IPS-18c (cell line): ENCODE measurements around the gene TCF4.

ENCODE experiments used
- H3K4me3 ChIP-seq: 2 replicates; pipeline ENCODE4 v1.7.0; 2013; ENCODE audit warnings: low read depth, mild to moderate bottlenecking, low read length, moderate library complexity; ENCODE audit not compliant: insufficient read depth
- H3K9me3 ChIP-seq: one replicate; pipeline ENCODE4 v1.6.1; 2013; ENCODE audit warnings: mild to moderate bottlenecking, low read length, moderate library complexity; ENCODE audit not compliant: control insufficient read depth, insufficient read depth

TCF4 gene

DNA sequence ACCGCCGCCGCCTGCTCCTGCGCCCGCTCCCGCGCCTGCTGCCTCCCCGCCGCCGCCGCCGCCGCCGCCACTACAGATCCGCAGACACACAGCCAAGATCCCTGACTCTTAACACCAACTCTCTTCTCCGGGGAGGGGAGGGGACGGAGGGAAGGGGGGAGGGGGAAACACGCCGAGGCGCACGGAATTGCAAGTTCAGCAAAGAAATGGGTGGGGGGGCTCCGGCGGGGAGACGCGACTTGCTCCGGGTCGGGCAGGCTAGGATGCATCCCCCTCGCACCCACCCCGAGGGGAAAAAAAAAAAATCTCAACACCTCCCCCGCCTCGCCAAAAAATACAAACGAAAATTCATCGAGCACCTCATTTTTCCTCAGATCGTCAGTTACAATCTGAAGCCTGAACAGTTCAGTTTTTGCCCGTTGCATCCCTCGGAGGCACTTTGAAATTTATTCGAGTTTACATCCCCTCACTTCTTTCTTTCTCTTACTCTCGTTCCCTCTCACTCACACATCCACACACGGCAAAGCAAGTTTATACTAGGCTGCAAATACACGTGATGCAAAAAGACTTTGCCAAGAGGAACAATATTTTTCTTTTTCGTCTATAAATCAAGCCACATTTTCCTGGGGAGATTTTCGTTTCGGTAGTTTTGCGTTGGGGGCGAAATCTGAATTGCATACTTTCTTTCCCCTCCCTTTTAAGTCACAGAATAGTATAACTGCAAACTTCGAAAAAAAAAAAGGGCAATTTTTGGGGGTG lies at the start of gene TCF4:
Gene TCF4 (minus strand): TSS at position 82 of the 759 bp plus-strand sequence. CDS start 1,076 bp downstream, outside the sequence.
- peaks cover 2% of the 10 kb centered on the region for H3K9me3 ChIP-seq
- peak within 1 kb of the TSS; percentile 56 for H3K4me3 ChIP-seq

DNA sequence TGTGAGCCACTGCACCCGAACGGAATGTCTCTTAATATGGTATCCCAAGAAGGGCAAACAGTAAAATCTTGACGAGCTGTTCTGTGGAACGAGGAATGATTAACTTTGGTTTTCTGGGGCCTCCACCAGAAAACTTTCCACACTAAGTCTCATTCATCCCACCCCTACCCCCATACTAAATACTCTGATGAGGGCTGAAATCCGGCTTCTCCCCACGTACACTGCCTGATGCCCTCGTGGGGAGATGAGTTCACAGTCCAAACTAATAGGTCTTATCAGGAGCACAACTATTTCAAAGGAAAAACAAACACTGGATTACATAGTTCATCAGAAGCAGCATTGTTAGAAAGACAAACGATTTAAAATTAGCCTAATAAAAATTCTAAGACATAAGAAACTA lies 49.2 kb upstream of the TCF4 start:
- no peak overlapping the region for H3K4me3 ChIP-seq
- H3K9me3 ChIP-seq, result no peaks in the 10 kb centered on the region

DNA sequence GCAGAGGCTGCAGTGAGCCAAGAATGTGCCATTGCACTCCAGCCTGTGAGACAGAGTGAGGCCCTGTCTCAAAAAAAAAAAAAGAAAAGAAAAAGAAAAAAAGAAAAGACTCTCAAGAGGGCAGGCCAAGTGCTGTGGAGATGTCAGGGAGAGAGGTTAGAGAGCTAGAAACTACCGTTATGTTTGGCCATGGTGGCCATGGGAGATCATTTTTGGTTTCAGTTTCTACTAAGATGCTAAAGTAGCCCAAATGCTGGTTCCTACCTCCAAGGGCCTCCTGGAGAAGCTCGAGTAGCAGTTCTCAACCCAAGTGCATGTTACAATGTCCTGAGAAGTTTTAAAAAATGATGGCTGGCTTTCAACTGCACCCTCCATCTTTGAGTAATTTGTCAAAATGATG lies 47.4 kb upstream of the TCF4 start:
- H3K9me3 ChIP-seq, result no peaks in the 10 kb centered on the region
- no peak overlapping the region for H3K4me3 ChIP-seq

DNA sequence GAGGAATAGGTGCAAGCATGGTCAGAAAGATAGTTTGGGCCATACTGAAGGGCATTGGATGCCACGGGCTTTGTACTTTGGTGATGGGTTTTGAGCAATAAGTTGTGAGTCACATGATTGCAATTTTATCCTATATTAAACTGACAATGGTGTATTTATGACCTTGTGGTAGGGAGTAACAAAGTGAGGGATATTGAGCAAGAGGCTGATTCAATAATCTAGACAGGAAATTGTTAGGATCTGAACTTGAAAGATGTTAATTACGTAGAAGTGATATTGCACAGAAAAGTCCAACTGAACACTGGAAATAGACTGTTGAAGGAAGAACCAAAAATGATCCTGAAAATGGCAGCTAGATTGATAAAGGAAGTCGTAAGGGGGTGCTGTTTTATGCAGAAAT lies 46.6 kb upstream of the TCF4 start:
- Histone ChIP-seq H3K9me3 (no peaks in the 10 kb centered on the region), H3K4me3 (no peak overlapping the region)

DNA sequence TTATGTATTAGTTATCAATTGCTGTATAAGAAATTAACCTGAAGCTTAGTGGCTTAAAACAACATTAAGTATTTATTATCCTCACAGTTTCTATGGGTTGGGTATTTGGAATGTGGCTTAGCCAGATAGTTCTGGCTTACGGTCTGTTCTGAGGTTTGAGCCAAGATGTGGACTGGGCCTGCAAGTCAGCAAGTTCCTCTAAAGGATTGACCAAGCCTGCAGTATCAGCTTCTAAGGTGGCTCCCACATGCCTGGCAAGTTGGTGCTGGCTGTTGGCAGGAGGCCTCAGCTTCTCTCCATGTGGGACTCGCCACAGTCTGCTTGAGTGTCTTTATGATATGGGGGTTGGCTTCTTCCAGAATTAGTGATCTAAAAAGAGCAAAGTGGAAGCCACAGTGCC lies 45.0 kb upstream of the TCF4 start:
- no peak overlapping the region for H3K4me3 ChIP-seq
- no peaks in the 10 kb centered on the region for H3K9me3 ChIP-seq

DNA sequence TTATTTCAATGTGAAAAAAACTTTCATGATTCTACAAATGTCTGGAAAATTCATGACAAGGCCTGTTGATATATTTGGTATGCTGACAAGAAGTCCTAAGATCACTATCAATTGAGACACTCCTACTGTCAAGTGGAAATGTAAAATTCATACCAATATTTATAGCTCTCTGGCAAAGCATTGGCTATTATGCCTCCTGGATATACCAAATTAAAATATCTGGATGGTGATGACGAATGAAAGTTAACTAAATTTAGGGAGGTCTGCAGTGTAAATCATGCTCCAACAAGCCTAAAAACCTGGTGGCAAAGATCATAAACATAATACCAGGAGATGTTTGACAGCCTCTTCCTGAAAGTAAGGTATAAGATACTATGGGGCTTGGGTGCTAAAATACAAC lies 41.1 kb upstream of the TCF4 start:
- Histone ChIP-seq H3K4me3 (no peak overlapping the region), H3K9me3 (no peaks in the 10 kb centered on the region)

DNA sequence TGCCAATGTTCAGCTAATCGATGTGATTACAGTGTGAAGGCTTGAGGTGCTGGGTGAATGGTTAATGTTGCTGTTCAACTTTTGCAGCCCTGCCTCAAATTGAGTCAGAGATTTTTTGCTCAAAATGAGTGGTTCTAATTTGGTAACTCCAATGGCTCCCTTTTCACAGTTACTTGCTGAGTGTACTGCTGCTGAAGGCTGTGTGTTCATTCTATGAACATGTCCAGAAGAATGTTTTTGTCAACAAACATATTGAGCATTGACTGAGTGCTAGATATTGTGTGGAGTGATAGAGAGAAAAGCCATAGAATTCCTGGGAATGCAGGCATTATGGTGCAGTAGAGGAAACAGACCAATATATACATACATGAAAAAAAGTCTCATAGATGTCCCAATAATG lies 39.0 kb upstream of the TCF4 start:
- Histone ChIP-seq H3K9me3 (no peaks in the 10 kb centered on the region), H3K4me3 (no peak overlapping the region)

DNA sequence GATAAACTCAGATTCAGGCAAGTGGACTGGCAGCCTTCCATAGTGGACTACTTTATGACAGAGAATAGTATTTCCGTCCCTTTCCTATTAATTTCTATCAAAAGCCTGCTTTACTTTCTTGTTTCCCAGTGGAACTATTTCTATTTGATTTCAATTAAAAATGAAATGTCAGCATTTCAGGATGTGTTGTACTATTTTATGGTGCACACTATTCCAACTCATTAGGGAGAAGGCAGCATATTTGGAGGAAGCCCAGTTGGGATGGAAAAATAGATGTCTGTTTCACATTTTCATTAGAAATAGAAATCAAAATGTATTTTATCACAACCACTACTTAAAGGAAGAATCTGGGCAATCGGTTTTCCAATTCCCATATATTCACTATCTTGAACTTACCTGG lies 37.9 kb upstream of the TCF4 start:
- H3K9me3 ChIP-seq, result no peaks in the 10 kb centered on the region
- H3K4me3 ChIP-seq, result no peak overlapping the region

DNA sequence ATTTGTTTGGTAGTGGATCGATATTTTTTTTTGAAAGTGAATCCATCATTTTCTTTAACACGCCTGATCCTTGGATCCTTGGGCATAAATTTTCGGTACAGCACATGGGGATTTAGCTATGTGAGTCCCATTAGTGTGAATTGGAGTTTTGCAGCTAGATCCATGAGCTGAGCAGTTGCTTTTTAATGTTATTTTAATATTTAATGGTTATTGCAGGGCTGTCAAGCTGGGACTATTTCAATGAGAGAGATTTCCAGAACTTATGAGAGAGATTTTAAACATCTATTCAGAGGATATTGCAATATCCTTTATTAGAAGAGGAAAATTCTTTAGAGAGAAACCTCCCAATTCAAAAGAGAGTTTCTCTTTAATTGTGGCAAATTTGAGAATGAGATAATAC lies 35.6 kb upstream of the TCF4 start:
- Histone ChIP-seq H3K4me3 (no peak overlapping the region), H3K9me3 (no peaks in the 10 kb centered on the region)

DNA sequence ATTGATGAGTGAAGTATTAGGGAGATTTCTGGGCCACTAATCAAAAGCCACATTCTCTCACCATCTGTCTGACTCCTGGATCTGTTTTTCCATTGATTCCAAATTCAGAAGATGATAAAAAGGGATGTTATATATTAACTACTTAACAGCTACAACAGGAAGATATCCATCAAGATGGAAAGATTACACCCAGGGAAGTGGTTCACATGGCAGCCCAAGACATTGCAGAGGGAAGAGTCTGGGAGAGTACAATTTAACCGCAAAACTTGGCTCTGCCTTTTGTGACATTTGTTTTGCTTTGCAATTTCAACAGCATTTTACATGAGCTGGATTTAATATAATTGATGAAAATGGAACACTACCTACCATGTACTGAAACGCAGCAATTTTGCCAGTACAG lies 22.5 kb upstream of the TCF4 start:
- no peak overlapping the region for H3K4me3 ChIP-seq

DNA sequence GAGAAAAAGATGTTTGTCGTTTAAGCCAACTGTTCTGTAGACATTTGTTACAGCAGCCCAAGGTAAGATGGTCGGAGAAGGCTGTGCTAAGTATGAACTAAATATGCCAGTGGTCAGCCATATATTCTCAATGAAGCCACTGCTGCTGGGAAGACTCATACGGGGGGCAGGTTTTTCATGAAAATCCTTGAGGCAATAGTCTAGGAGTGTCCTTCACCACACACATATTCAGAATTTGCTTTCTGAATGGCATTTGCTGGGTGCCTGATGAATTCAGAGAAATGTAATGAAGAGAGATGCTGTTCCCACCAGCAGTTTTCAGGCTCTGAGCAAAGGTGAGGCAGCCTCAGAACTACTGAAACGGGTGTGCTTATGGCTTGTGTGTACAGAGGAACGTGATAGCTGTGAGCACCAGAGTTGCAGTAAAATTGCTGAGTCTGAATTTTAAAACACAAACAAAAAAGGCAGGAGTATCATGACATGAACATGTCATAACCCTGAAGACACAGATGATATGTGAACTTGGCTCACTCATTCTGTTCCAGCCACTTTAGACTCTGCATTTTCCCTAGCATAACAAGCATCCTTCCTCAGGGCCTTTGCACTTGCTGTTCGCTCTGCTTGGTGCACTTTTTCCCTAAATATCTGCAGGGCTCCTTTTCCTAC lies 21.3 kb upstream of the TCF4 start:
- Histone ChIP-seq H3K4me3 (no peak overlapping the region), H3K9me3 (no peaks in the 10 kb centered on the region)

More for the DNA sequence above, 22.5 kb upstream of the TCF4 start:
- H3K9me3 ChIP-seq, result no peaks in the 10 kb centered on the region

DNA sequence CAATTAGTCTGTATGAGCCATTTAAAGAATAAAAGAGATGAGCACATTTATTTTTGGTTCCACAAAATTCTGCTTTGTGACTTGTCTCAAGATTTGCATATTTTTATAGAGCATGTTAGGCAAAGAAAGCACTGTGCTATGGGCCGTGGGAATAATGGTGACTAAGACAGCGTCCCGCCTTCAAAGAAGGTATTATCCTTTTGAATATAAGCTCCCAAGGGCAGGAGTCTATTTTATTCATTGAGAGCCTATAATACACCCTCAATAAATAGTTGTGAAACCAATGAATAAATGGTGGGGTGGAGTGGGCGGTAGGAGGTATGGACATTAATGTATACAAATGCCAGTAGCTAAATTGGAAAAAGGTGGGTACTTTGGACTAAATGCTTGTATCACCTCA lies 20.5 kb upstream of the TCF4 start:
- Histone ChIP-seq H3K4me3 (no peak overlapping the region), H3K9me3 (no peaks in the 10 kb centered on the region)

DNA sequence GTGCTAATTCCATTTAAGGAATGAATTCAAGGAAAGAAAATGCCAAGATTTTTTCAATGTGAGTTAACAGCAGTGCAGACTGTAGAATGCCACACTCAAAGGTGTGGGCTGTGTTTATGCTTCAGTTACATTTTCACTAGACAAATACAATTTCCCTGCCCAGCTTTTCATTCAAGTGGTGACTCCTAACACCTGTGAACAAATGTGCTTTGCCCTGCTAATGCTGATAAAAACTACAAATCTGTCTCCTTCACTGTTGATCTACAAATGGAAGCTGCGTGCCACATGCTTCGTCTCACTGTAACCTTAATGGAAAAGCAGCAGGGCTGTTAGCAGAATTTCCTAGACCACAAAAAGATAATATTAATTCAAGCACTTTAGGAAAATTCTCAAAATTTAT lies 19.8 kb upstream of the TCF4 start:
- H3K9me3 ChIP-seq, result no peaks in the 10 kb centered on the region

DNA sequence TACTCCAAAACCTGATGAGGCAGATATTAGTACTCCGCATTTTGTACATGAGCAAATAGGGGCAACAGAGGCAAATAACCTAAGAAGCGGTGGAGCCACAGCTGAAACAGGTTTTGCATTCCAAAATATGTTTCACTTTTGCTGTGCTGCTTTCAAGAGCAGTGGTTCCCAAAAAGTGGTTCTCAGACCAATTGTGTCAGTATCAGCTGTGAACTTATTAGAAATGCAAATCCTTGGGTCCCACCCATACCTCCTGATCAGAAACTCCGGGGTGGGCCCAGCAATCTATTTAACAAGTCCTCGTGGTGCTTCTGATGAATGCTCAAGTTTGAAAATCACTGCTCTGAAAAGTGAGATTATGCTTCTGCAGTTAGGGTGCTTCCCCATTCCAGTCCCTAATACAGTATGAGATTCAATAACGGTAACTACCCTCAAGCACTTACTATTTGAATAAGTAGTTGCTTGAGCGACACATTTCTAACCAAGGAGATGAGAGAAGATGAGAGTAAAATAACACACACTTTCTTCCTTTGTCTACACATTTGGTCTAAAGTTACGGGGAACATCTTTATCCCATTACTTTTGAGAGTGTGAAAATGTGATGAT lies 17.8 kb upstream of the TCF4 start:
- Histone ChIP-seq H3K9me3 (no peaks in the 10 kb centered on the region), H3K4me3 (no peak overlapping the region)

More for the DNA sequence above, 19.8 kb upstream of the TCF4 start:
- no peak overlapping the region for H3K4me3 ChIP-seq

DNA sequence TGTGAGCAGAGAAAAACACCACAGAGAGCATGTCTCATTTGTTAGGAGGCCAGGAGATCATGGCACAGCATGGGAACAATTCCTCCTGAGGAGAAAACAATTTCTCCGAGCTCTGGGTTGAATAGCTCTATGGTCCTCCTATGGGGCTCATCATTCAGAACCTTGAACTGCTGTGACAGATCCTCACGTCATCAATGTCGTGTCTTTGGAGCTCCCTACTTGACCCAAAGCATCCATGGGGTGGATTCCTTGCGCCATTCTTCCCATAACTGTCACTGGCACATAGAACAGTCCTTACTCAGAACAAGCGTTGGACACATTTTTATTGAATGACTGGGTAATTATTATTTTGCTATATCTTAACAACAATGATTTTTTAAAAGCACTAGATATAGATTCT lies 15.8 kb upstream of the TCF4 start:
- no peaks in the 10 kb centered on the region for H3K9me3 ChIP-seq

DNA sequence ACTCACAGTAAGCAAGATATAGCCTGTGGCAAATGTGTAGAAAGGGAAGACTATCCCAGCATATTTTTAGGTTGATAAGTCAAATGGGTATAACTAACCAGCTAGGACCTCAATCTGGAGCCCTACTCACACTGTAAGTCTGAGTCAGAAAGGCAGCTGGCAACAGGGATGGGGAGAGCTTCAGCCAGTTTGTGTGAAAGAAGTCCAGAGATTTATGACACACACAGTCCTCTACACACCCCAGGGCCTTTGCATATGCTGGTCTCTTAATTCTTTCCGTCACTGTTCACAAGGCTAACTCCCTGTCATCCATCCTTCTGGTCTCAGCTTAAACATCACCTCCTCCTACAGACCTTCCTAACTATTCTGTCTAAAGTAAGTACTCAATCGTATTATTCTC lies 5.9 kb upstream of the TCF4 start:
- Histone ChIP-seq H3K9me3 (peaks cover 2% of the 10 kb centered on the region), H3K4me3 (no peak overlapping the region)

More for the DNA sequence above, 15.8 kb upstream of the TCF4 start:
- no peak overlapping the region for H3K4me3 ChIP-seq

DNA sequence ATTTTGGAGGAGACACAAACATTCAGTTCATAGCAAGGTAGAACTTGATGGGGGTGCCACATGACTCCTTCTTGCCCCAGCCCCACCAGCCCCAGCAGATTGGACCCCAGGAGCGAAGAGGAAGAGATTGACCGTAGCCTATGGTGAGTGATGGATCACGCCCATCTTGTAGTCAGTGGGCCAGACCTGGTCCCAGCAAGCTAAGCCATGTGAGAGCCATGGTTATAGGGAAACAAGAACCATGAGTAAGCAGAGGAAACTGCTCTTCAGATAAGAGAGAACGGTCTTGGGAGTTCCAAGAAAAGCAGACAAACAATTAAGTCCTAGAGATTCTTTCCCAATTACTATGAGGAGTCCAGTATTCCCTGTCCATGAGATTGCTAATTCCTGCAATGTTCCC lies 4.6 kb upstream of the TCF4 start:
- Histone ChIP-seq H3K9me3 (peaks cover 2% of the 10 kb centered on the region), H3K4me3 (no peak overlapping the region)

DNA sequence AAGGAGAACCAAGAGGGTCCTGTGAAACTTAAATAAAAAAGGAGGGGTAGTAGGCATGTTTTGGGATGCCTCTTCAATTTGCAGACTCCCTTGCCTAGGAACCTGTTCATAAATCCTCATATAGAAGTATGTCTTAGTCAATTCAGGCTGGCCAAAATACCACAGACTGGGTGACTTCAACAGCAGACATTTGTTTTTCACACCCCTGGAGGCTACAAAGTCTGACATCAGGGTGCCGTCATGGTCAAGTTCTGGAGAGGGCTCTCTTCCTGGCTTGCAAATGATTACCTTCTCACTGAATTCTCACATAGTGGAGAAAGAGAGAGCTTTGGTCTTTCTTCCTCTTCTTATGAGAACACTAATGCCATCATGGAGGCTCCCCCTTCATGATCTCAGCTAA lies 4.1 kb upstream of the TCF4 start:
- peaks cover 2% of the 10 kb centered on the region for H3K9me3 ChIP-seq
- H3K4me3 ChIP-seq, result no peak overlapping the region
